ENCODE data around the gene SMURF1.

Gene SMURF1

DNA sequence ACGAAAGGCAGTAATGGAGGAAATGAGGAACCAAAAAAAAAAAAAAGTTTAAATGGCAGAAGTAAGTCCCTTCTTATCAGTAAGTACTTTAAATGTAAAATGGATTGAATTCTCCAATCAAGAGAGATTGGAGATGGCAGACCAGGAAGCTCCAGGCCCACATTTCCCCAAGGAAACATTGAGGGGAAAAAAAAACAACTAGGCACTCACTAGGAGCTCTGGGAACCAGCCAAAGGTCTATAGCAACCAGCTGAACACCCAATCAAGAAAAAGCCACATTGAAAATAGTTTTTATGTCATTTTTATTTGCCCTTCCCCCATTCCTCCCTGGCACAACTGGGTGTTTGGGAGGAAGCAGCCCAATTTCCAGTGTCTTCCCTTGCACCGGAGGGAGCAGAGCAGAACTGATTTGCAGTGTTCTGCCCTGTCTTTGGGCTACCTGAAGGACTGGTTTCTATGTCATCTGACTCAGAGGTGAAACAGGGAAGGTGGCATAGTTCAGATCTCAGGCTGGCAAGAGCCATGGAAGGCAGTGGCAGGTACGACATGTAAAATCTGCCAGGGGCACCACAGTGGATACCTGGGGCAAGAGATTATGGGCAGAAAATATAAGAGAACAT is 121.9 kb downstream of the SMURF1 start:
- peak overlapping the region in 1 of 2 donors; percentile 23 for H3K27ac ChIP-seq
- H3K4me3 ChIP-seq, result no peak overlapping the region
- DNase-seq (ENCODE audit: low spot score), result peak; percentile 24
- TF ChIP-seq, protein P1, sequence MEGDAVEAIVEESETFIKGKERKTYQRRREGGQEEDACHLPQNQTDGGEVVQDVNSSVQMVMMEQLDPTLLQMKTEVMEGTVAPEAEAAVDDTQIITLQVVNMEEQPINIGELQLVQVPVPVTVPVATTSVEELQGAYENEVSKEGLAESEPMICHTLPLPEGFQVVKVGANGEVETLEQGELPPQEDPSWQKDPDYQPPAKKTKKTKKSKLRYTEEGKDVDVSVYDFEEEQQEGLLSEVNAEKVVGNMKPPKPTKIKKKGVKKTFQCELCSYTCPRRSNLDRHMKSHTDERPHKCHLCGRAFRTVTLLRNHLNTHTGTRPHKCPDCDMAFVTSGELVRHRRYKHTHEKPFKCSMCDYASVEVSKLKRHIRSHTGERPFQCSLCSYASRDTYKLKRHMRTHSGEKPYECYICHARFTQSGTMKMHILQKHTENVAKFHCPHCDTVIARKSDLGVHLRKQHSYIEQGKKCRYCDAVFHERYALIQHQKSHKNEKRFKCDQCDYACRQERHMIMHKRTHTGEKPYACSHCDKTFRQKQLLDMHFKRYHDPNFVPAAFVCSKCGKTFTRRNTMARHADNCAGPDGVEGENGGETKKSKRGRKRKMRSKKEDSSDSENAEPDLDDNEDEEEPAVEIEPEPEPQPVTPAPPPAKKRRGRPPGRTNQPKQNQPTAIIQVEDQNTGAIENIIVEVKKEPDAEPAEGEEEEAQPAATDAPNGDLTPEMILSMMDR (IDR thresholded peaks at IDR 0.05), result no peak

DNA sequence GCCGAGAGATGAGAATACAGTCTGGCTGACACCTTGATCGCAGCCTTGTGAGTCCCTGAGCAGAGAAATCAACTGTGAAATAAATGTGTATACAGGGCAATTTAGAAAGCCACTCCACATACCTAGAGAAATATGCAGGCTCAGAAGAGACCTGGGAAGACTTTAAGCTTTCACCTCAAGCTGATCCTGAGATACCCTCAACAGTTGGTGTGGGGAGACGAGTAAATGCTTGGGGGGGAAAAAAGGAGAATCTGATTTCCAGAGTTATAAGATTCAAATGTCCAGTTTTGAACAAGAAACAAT is 123.5 kb downstream of the SMURF1 start:
- Histone ChIP-seq H3K4me3 (no peak overlapping the region), H3K27ac (no peak overlapping the region)
- TF ChIP-seq, protein P1 (IDR thresholded peaks at IDR 0.05), result no peak
- DNase-seq (ENCODE audit: low spot score), result no peak

DNA sequence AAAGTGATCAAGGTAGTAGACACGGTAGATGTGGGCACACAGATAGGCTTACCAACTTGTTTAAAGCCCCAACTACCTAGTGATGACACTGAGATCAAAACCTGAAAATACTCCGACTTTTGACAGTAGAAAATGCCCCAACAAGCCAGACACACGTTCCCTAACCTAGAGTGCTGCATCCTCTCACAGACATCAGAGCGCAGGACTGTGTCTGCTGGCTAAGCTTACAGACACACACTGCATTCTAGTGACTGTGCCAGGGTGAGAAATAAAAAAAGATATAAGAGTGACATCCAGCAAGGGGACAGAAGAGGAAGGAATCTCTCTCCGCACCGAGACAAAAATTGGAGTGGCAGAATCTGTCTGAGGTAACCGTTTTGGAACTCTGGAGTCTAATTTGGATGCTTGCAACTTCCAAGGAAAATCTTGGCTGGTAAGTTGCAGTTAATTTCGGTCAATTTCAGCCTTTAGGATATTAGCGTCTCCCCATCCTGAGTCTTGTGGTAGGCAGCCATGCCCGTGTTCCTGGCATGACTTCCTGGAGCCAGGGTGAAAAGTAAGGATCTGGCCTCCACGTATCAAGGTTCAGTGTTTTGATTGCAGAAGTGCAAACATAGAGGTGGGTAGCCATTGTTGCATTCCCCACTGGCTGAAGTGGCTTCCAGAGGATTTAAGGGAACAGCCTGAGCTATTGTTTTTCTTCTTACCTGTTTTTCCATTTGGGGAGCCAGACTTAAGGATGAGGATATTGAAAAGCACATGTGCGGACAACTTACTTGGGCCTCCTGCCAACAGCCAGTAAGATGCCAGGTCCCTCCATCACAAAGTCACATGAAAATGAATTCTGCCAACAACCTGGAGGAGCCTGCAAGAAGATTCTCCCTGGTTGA is 124.1 kb downstream of the SMURF1 start:
- DNase-seq (ENCODE audit: low spot score), result peak; percentile 52
- Histone ChIP-seq H3K4me3 (no peak overlapping the region), H3K27ac (no peak overlapping the region)
- TF ChIP-seq, protein P1 (IDR thresholded peaks at IDR 0.05), result no peak

DNA sequence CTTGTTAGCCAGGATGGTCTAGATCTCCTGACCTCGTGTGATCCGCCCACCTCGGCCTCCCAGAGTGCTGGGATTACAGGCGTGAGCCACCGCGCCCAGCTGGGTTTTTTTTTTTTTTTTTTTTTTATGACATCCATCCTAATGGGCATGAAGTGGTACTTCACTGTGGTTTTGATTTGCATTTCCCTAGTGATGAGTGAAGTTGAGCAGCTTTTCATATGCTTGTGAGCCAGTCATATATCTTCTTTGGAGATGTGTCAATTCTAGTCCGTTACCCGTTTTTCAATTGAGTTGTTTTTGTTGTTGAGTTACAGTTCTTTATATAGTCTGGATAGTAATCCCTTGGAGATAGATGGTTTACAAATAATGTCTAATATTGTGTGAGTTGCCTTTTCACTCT is 127.7 kb downstream of the SMURF1 start:
- H3K4me3 ChIP-seq, result no peak overlapping the region
- TF ChIP-seq, protein P1 (IDR thresholded peaks at IDR 0.05), result no peak
- H3K27ac ChIP-seq, result no peak overlapping the region
- DNase-seq (ENCODE audit: low spot score), result no peak

DNA sequence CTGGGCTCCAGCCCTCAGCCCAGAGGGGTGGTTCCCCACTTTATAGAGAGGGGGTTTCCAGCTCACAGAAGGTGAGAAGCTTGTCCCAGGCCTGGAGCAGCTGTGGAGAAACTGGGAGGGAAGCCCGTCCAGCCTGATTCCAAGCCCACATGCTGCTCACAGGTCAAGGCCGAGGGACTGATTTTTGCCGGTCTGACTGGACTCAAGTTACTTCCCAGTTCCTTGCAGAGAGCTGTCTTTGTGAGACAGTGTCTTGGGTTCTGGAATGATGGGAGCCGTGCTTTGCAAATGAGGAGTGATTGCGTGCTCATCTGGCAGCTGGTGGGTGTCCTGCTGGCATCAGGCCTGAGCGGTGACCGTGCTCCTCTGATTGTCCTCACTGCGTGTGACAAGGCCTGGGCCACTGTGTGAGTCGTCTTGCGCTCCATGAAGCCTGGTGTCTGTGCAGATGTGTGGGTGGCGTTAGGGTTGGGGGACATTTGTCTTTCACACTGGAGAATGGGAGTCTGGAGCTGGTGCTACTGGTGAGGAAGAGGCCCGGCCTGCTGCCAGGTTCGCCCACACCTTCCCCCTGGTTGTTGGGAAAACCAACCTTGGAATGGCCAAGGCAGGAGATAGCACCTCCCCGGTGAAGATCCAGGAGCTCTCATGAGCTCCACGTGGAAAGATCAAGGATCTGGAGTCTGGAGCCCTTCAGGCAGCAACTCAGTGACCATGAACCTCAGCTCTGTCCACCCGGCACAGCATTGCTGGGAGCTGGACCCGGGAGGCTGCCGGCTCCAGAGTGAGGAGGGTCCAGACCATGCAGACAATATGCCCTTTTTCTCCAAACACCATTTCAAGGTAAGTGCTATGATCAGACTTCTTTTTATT is 129.6 kb downstream of the SMURF1 start:
- no peak overlapping the region for H3K27ac ChIP-seq
- TF ChIP-seq, protein P1 (IDR thresholded peaks at IDR 0.05), result no peak
- peak; percentile 64 for DNase-seq (ENCODE audit: low spot score)
- no peak overlapping the region for H3K4me3 ChIP-seq

DNA sequence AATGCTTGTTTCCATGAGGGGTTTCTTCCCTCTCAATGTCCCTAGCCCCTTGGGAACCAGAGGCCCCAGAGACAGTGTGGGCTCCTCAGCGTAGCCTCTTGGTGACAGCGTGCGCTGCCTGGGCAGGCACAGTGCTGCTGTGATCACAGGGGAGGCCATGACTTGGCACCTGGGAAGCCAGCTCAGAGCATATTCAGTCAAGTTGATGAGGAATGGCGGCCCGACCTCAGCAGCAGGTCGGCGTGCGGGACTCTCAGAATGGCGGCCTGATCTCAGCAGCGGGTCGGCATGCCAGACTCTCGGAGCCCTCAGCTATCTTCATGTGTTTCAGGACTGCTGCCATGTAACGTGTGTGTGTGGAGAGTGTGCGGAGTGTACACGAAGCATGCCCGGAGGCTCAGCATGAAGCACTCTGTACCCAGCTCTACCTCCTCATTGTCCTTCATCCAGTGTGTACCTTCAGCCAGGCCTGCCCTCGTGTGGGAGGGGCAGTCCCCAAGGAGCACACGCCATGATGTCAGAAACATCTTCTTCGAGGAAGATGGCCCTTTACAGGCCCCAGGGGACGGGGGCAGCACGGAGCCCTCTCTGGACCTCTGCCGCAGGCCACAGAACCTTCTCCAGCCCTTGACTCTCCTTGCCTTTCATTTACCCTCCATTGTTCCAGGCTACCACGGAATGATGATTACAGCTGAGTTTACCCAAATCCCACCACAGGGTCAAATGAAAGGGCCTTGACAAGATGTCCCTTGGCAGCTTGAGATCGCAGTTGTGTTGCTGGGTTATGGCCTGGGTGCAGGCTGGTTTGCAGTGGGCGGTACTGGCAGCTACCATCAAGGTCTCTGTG is 130.4 kb downstream of the SMURF1 start:
- H3K4me3 ChIP-seq, result no peak overlapping the region
- TF ChIP-seq, protein P1 (IDR thresholded peaks at IDR 0.05), result no peak
- DNase-seq (ENCODE audit: low spot score), result peak; percentile 69
- no peak overlapping the region for H3K27ac ChIP-seq
